ENCODE measurements around the gene FRMD4A. TPM values are rescaled to one million over a fixed set of nuclear protein-coding genes. Genes with fewer than 3 reads are reported as not detected.

FRMD4A gene
- total and polyA plus RNA-seq, 11 donors: 12.2 to 58.1 (median 28.1) TPM

DNA sequence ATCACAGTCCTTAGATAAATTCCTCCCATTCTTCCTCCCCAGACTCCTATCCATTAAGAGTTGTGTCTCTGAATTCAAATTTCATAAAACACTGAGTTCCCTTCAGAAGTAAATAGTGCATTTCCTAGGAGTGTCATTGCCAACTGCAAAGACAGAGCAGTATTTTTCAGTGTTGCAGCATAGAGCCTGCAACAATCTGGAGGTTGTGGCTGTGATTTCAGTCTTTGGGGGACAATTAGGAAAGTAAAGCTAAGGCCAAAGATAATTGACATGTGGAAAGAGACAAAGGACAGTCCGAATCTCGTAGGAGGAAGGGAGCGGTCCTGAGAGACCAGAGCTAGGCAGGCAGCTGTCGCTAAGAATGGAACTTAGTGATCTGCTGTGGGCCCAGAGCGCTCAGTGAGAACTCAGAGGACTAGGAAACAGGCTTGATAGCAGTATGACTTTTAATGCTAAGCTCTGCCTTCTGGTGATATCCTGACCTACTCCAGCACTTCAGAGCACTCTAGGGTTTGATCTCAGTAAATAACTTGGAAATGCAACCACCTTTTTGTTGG, 697.8 kb downstream of the FRMD4A start:
- intact Hi-C loops (cut with DNase I): no loop called here
- H3K27me3 ChIP-seq: no peaks in the 10 kb centered on the region
- no peaks in the 10 kb centered on the region for H3K9me3 ChIP-seq
- H3K4me1 ChIP-seq: peaks cover 0 to 36% (median 8%) of the 10 kb centered on the region in 12 donors
- TF ChIP-seq POLR2A (IDR thresholded peaks at IDR 0.05): no peak
- TF ChIP-seq, protein P1, sequence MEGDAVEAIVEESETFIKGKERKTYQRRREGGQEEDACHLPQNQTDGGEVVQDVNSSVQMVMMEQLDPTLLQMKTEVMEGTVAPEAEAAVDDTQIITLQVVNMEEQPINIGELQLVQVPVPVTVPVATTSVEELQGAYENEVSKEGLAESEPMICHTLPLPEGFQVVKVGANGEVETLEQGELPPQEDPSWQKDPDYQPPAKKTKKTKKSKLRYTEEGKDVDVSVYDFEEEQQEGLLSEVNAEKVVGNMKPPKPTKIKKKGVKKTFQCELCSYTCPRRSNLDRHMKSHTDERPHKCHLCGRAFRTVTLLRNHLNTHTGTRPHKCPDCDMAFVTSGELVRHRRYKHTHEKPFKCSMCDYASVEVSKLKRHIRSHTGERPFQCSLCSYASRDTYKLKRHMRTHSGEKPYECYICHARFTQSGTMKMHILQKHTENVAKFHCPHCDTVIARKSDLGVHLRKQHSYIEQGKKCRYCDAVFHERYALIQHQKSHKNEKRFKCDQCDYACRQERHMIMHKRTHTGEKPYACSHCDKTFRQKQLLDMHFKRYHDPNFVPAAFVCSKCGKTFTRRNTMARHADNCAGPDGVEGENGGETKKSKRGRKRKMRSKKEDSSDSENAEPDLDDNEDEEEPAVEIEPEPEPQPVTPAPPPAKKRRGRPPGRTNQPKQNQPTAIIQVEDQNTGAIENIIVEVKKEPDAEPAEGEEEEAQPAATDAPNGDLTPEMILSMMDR (IDR thresholded peaks at IDR 0.05): no peak
- H3K36me3 ChIP-seq: peaks cover 0 to 30% (median 20%) of the 10 kb centered on the region in 9 donors
- ATAC-seq (peak; percentile 72 to 82 (median 80)), DNase-seq (peak in 4 of 5 donors; percentile 60 to 70 (median 66))
- peak overlapping the region; percentile 74 to 95 (median 84) for H3K27ac ChIP-seq
- H3K4me3 ChIP-seq: peak overlapping the region in 4 of 12 donors; percentile 2 to 14 (median 9)
- WGBS, 4 donors: 59 to 71% (median 66%) methylated on average over 5 of the region's 5 CpGs

DNA sequence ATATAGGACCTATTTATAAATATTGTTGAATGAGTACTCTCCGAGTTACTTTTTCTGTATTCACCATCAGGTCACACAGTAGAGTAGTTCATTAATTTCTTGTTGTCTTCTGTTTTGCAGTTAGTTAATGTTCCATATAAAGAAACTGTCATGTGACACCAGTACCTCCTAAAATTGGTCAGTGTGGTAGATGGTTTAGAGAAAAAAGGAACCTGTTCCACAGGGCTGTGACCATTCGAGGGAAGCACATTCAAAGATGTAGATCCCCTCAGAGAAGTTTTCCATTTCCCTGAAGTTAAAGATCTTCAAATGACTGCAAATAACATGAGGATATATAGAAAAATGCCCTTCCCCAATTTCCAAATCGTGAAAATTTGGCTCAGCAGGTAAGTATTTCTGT, 698.3 kb downstream of the FRMD4A start:
- Histone ChIP-seq H3K4me3 (no peak overlapping the region), H3K4me1 (peaks cover 0 to 36% (median 8%) of the 10 kb centered on the region in 12 donors), H3K27me3 (no peaks in the 10 kb centered on the region), H3K9me3 (no peaks in the 10 kb centered on the region), H3K27ac (peak overlapping the region; percentile 74 to 95 (median 82)), H3K36me3 (peaks cover 0 to 35% (median 22%) of the 10 kb centered on the region in 9 donors)
- DNase-seq (no peak), ATAC-seq (no peak)
- TF ChIP-seq, protein P1 (IDR thresholded peaks at IDR 0.05): no peak
- TF ChIP-seq POLR2A (IDR thresholded peaks at IDR 0.05): no peak
- 70 to 82% (median 78%) methylated on average over 3 of the region's 3 CpGs for WGBS, 4 donors
- intact Hi-C loops (cut with DNase I): no loop called here

DNA sequence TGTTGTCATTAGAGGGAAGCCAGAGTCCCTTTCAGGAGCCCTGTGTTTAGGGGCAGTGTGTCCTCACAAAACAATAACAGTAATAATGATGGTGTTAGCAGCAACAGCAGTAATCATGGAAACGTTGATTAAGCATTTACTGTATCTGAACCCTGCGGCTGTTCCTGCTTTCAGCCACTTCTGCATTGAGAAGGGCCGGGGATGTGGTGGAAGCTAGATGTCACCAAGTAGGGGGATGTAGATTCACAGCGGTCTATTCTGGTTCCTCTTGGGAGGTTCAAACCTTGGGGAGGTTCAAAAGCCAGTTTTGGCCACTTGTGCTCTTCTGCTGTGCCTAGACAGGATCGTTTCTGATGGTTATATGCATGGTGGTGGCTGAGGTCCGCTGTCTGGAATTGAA, 699.1 kb downstream of the FRMD4A start:
- Histone ChIP-seq H3K27ac (peak overlapping the region; percentile 74 to 95 (median 82)), H3K36me3 (peaks cover 0 to 38% (median 25%) of the 10 kb centered on the region in 9 donors), H3K27me3 (no peaks in the 10 kb centered on the region), H3K4me1 (peaks cover 0 to 36% (median 8%) of the 10 kb centered on the region in 12 donors), H3K4me3 (no peak overlapping the region), H3K9me3 (no peaks in the 10 kb centered on the region)
- intact Hi-C loops (cut with DNase I): no loop called here
- no peak for ATAC-seq
- DNase-seq: no peak
- TF ChIP-seq POLR2A (IDR thresholded peaks at IDR 0.05): no peak
- TF ChIP-seq, protein P1 (IDR thresholded peaks at IDR 0.05): no peak
- WGBS, 4 donors: 81 to 92% (median 89%) methylated on average over 6 of the region's 6 CpGs

DNA sequence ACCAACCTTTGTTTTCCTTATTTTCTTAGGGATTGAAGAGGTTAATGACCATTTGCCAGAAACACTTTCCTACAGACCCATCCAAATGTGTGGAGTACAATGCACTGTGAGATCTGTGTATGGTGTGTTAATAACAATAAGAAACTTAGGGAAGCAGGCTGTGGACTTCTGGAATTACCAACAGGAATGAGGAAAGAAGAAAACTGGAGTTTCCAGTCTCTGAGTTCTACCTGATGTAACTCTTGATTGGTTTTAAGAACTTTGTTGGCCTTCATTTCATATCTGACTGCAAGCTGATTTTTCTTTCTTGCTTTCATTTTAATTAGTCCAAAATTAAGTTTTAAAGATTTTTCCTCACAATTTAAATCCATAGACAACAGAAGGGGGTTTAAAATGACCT, 700.5 kb downstream of the FRMD4A start:
- Histone ChIP-seq H3K27ac (no peak overlapping the region), H3K4me3 (no peak overlapping the region), H3K27me3 (no peaks in the 10 kb centered on the region), H3K9me3 (no peaks in the 10 kb centered on the region), H3K4me1 (peaks cover 0 to 36% (median 8%) of the 10 kb centered on the region in 12 donors), H3K36me3 (peaks cover 0 to 46% (median 27%) of the 10 kb centered on the region in 9 donors)
- DNase-seq: no peak
- intact Hi-C loops (cut with DNase I): no loop called here
- no peak for ATAC-seq
- no peak for TF ChIP-seq POLR2A (IDR thresholded peaks at IDR 0.05)
- TF ChIP-seq, protein P1 (IDR thresholded peaks at IDR 0.05): no peak

Data from heart left ventricle (tissue), 16 donors.